ENCODE measurements around the gene NR6A1. TPM values are rescaled to one million over a fixed set of nuclear protein-coding genes. Genes with fewer than 3 reads are reported as not detected.

NR6A1 gene
- total and polyA plus RNA-seq, 2 of the 13 experiments (the other 11 are each of a cell fraction or from before 2014, with no cell fraction given) = 28.1 to 31.5 TPM

GRCh38 chr9:124769549-124770358 lies 1.4 kb downstream of the NR6A1 start (continued):
- 0 out of 2 replicates have a peak, but pooled peaks have one; percentile 43 for TF ChIP-seq ZNF280D (CRISPR knock-in tag; IDR thresholded peaks at IDR 0.05)
- no peak for TF ChIP-seq CBX1 (IDR thresholded peaks at IDR 0.05; ENCODE audit: low read depth)
- no peak for TF ChIP-seq U2AF2 (IDR thresholded peaks at IDR 0.05; ENCODE audit: low read depth, low read length)
- TF ChIP-seq, protein P1, sequence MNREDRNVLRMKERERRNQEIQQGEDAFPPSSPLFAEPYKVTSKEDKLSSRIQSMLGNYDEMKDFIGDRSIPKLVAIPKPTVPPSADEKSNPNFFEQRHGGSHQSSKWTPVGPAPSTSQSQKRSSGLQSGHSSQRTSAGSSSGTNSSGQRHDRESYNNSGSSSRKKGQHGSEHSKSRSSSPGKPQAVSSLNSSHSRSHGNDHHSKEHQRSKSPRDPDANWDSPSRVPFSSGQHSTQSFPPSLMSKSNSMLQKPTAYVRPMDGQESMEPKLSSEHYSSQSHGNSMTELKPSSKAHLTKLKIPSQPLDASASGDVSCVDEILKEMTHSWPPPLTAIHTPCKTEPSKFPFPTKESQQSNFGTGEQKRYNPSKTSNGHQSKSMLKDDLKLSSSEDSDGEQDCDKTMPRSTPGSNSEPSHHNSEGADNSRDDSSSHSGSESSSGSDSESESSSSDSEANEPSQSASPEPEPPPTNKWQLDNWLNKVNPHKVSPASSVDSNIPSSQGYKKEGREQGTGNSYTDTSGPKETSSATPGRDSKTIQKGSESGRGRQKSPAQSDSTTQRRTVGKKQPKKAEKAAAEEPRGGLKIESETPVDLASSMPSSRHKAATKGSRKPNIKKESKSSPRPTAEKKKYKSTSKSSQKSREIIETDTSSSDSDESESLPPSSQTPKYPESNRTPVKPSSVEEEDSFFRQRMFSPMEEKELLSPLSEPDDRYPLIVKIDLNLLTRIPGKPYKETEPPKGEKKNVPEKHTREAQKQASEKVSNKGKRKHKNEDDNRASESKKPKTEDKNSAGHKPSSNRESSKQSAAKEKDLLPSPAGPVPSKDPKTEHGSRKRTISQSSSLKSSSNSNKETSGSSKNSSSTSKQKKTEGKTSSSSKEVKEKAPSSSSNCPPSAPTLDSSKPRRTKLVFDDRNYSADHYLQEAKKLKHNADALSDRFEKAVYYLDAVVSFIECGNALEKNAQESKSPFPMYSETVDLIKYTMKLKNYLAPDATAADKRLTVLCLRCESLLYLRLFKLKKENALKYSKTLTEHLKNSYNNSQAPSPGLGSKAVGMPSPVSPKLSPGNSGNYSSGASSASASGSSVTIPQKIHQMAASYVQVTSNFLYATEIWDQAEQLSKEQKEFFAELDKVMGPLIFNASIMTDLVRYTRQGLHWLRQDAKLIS (CRISPR knock-in tag; IDR thresholded peaks at IDR 0.05) = no peak
- 0 out of 2 replicates have a peak, but pooled peaks have one; percentile 24 for TF ChIP-seq ZSCAN9 (CRISPR knock-in tag; IDR thresholded peaks at IDR 0.05; ENCODE audit: borderline replicate concordance)
- TF ChIP-seq U2AF1 (optimal IDR thresholded peaks at IDR 0.05; ENCODE audit: low read depth, low read length) = no peak
- peak; percentile 24; the same call in 1 of the 2 replicates for TF ChIP-seq MAX (IDR thresholded peaks at IDR 0.05)
- no peak for TF ChIP-seq ZNF101 (CRISPR knock-in tag; IDR thresholded peaks at IDR 0.05; ENCODE audit: borderline replicate concordance, low read depth)
- TF ChIP-seq TCF12 (IDR thresholded peaks at IDR 0.05) = no peak
- no peak for TF ChIP-seq TCF12 (CRISPR knock-in tag; IDR thresholded peaks at IDR 0.05)
- no peak for TF ChIP-seq ZNF484 (CRISPR knock-in tag; IDR thresholded peaks at IDR 0.05; ENCODE audit: borderline replicate concordance, low read depth)
- TF ChIP-seq ASH2L (IDR thresholded peaks at IDR 0.05; ENCODE audit: insufficient read length, low read depth, low read length) = peak; percentile 93
- TF ChIP-seq ZNF660 (CRISPR knock-in tag; IDR thresholded peaks at IDR 0.05; ENCODE audit: borderline replicate concordance, low read depth) = no peak
- TF ChIP-seq TBX2 (CRISPR knock-in tag; IDR thresholded peaks at IDR 0.05; ENCODE audit: borderline replicate concordance) = peak; percentile 65; the same call in 1 of the 2 replicates
- TF ChIP-seq, protein P2, sequence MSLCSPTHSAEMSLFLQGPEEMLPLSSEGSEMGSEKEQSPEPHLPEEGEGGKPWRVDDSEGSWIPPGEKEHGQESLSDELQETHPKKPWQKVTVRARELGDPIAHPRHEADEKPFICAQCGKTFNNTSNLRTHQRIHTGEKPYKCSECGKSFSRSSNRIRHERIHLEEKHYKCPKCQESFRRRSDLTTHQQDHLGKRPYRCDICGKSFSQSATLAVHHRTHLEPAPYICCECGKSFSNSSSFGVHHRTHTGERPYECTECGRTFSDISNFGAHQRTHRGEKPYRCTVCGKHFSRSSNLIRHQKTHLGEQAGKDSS (CRISPR knock-in tag; IDR thresholded peaks at IDR 0.05; ENCODE audit: borderline replicate concordance, low read depth) = 0 out of 2 replicates have a peak, but pooled peaks have one; percentile 7
- TF ChIP-seq HOMEZ (CRISPR knock-in tag; IDR thresholded peaks at IDR 0.05; ENCODE audit: low read depth) = no peak
- no peak for TF ChIP-seq ZNF513 (CRISPR knock-in tag; conservative IDR thresholded peaks at IDR 0.05)
